Left cardiac atrium (tissue), 2 donors: Measurements from ENCODE around the gene OAF. TPM values are rescaled to one million over a fixed set of nuclear protein-coding genes. Genes with fewer than 3 reads are reported as not detected.

Experiments used
- total RNA-seq, 2 donors: library from RNA; stranded (reverse); fragmentation: NEBNext Ultra II Directional; extraction: Animal tissue kit (Norgen Biotek cat#: 25700); gene quantifications; one replicate each; pipeline ENCODE4 v1.2.1, GENCODE V29; 2021
- donor health status: DM: no; HTN: yes; CAD: no; lungs with severe emphysema.
- donor health status: DM: yes; HTN: yes; CAD: no.

Gene OAF
- total RNA-seq, 2 donors from 2014 or later, result 32.9 to 59.6 TPM

Other genes starting within 250 kb of the OAF start
- under 1 TPM in 1 of 2 donors, not detected in 1; 0.50 TPM for gene TRIM29, start 72.9 kb upstream of the OAF start, total RNA-seq
- not detected for gene POU2F3, start 29.1 kb downstream of the OAF start, total RNA-seq
- 10 to 100 TPM; 14.1 to 15.6 TPM for gene TLCD5, start 114.3 kb downstream of the OAF start, total RNA-seq
- 10 to 100 TPM; 76.4 to 92.3 TPM for gene ARHGEF12, start 125.4 kb downstream of the OAF start, total RNA-seq